Stromal cell of bone marrow (primary cell): ENCODE data around the gene SUMO4.

Source experiments
- DNase-seq: peaks from one replicate; pipeline ENCODE4 v3.0.0-alpha.2; 2012; ENCODE audit warnings: low read depth

SUMO4 gene

GRCh38 chr6:149400050-149400449 lies at the start of gene SUMO4:
SUMO4 (plus strand) TSS chr6:149400262; CDS start chr6:149400392, 130 bp downstream.
- no peak for DNase-seq

GRCh38 chr6:149354009-149354408 lies 46.1 kb upstream of the SUMO4 start:
- DNase-seq: no peak

- DNase-seq: no peak
Observed at GRCh38 chr6:149356081-149356750, 43.8 kb upstream of the SUMO4 start.

GRCh38 chr6:149357726-149358538 lies 42.1 kb upstream of the SUMO4 start:
- no peak for DNase-seq

GRCh38 chr6:149359440-149359839 lies 40.6 kb upstream of the SUMO4 start:
- no peak for DNase-seq

GRCh38 chr6:149360536-149360935 lies 39.5 kb upstream of the SUMO4 start:
- DNase-seq: no peak

GRCh38 chr6:149362289-149362688 lies 37.8 kb upstream of the SUMO4 start:
- no peak for DNase-seq

- no peak for DNase-seq
Observed at GRCh38 chr6:149363154-149363553, 36.9 kb upstream of the SUMO4 start.

- DNase-seq: no peak
Observed at GRCh38 chr6:149364557-149364956, 35.5 kb upstream of the SUMO4 start.

- DNase-seq: no peak
Observed at GRCh38 chr6:149365197-149365596, 34.9 kb upstream of the SUMO4 start.

- no peak for DNase-seq
Observed at GRCh38 chr6:149366267-149366921, 33.7 kb upstream of the SUMO4 start.

GRCh38 chr6:149368065-149368464 lies 32.0 kb upstream of the SUMO4 start:
- DNase-seq: no peak

- no peak for DNase-seq
Observed at GRCh38 chr6:149371154-149371553, 28.9 kb upstream of the SUMO4 start.

GRCh38 chr6:149372062-149372461 lies 28.0 kb upstream of the SUMO4 start:
- DNase-seq: no peak

GRCh38 chr6:149373511-149373910 lies 26.6 kb upstream of the SUMO4 start:
- no peak for DNase-seq

GRCh38 chr6:149379977-149380376 lies 20.1 kb upstream of the SUMO4 start:
- no peak for DNase-seq

GRCh38 chr6:149380523-149380922 lies 19.5 kb upstream of the SUMO4 start:
- no peak for DNase-seq

- no peak for DNase-seq
Observed at GRCh38 chr6:149383371-149383770, 16.7 kb upstream of the SUMO4 start.

GRCh38 chr6:149384464-149384863 lies 15.6 kb upstream of the SUMO4 start:
- DNase-seq: no peak

- DNase-seq: no peak
Observed at GRCh38 chr6:149385998-149386646, 13.9 kb upstream of the SUMO4 start.

GRCh38 chr6:149387779-149388512 lies 12.1 kb upstream of the SUMO4 start:
- DNase-seq: no peak
